ENCODE data around the gene LENG1. TPM values are rescaled to one million over a fixed set of nuclear protein-coding genes. Genes with fewer than 3 reads are reported as not detected.

The LENG1 gene
- total and polyA plus RNA-seq, 9 of the 15 experiments (the other 6 are each of a cell fraction or from before 2014, with no cell fraction given) = 0.30 to 10.5 (median 4.7) TPM

DNA sequence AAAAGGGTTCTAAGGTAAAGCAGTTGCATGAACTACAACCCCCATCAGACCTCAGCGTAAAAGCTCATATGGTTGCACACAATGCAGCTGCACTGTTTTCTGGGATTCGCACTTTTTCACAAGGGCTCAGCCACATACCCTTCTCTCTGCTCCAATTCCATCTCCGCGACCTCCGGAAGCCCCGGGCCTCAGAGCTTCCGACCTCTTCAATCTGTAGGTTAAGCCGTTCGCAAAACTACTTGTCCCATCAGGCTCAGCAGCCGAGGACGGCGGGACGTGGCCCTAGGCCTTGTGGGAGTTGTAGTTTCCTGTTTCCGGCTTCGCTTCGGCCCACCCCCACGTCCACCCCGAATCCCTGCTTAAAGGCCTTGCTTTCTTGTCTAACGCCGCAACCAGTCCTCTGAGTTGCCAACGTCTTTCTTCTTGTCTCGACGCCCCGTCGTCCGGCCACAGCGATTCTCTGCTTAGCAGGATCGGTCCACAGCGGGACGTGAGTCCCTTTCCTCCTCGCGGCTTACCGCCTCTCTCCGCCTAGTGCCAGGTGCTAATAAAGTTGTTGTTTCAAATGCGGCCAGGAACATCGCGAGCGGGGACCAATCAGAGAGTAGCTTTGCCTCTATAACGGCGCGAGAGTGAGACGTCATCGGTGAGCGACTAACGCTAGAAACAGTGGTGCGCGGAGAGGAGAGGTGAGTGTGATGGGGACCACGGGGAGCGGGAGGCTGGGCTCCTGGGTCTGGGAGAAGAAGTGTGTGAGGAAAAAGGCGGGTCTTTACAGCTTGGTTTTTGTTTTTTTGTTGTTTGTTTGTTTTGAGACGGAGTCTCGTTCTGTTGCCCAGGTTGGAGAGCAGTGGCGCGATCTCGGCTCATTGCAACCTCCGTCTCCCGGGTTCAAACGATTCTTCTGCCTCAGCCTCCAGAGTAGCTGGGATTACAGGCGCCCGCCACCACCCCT lies 44.1 kb downstream of the LENG1 start, which contains the start of the genes PRPF31 and TFPT (continued):
- TF ChIP-seq, protein P1, sequence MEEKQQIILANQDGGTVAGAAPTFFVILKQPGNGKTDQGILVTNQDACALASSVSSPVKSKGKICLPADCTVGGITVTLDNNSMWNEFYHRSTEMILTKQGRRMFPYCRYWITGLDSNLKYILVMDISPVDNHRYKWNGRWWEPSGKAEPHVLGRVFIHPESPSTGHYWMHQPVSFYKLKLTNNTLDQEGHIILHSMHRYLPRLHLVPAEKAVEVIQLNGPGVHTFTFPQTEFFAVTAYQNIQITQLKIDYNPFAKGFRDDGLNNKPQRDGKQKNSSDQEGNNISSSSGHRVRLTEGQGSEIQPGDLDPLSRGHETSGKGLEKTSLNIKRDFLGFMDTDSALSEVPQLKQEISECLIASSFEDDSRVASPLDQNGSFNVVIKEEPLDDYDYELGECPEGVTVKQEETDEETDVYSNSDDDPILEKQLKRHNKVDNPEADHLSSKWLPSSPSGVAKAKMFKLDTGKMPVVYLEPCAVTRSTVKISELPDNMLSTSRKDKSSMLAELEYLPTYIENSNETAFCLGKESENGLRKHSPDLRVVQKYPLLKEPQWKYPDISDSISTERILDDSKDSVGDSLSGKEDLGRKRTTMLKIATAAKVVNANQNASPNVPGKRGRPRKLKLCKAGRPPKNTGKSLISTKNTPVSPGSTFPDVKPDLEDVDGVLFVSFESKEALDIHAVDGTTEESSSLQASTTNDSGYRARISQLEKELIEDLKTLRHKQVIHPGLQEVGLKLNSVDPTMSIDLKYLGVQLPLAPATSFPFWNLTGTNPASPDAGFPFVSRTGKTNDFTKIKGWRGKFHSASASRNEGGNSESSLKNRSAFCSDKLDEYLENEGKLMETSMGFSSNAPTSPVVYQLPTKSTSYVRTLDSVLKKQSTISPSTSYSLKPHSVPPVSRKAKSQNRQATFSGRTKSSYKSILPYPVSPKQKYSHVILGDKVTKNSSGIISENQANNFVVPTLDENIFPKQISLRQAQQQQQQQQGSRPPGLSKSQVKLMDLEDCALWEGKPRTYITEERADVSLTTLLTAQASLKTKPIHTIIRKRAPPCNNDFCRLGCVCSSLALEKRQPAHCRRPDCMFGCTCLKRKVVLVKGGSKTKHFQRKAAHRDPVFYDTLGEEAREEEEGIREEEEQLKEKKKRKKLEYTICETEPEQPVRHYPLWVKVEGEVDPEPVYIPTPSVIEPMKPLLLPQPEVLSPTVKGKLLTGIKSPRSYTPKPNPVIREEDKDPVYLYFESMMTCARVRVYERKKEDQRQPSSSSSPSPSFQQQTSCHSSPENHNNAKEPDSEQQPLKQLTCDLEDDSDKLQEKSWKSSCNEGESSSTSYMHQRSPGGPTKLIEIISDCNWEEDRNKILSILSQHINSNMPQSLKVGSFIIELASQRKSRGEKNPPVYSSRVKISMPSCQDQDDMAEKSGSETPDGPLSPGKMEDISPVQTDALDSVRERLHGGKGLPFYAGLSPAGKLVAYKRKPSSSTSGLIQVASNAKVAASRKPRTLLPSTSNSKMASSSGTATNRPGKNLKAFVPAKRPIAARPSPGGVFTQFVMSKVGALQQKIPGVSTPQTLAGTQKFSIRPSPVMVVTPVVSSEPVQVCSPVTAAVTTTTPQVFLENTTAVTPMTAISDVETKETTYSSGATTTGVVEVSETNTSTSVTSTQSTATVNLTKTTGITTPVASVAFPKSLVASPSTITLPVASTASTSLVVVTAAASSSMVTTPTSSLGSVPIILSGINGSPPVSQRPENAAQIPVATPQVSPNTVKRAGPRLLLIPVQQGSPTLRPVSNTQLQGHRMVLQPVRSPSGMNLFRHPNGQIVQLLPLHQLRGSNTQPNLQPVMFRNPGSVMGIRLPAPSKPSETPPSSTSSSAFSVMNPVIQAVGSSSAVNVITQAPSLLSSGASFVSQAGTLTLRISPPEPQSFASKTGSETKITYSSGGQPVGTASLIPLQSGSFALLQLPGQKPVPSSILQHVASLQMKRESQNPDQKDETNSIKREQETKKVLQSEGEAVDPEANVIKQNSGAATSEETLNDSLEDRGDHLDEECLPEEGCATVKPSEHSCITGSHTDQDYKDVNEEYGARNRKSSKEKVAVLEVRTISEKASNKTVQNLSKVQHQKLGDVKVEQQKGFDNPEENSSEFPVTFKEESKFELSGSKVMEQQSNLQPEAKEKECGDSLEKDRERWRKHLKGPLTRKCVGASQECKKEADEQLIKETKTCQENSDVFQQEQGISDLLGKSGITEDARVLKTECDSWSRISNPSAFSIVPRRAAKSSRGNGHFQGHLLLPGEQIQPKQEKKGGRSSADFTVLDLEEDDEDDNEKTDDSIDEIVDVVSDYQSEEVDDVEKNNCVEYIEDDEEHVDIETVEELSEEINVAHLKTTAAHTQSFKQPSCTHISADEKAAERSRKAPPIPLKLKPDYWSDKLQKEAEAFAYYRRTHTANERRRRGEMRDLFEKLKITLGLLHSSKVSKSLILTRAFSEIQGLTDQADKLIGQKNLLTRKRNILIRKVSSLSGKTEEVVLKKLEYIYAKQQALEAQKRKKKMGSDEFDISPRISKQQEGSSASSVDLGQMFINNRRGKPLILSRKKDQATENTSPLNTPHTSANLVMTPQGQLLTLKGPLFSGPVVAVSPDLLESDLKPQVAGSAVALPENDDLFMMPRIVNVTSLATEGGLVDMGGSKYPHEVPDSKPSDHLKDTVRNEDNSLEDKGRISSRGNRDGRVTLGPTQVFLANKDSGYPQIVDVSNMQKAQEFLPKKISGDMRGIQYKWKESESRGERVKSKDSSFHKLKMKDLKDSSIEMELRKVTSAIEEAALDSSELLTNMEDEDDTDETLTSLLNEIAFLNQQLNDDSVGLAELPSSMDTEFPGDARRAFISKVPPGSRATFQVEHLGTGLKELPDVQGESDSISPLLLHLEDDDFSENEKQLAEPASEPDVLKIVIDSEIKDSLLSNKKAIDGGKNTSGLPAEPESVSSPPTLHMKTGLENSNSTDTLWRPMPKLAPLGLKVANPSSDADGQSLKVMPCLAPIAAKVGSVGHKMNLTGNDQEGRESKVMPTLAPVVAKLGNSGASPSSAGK (IDR thresholded peaks at IDR 0.05) = no peak; the same call in 1 of the 2 replicates
- TF ChIP-seq RHOXF2B (CRISPR knock-in tag; conservative IDR thresholded peaks at IDR 0.05) (no peak), PHB2 (IDR thresholded peaks at IDR 0.05; ENCODE audit: low read depth) (peak; percentile 37; the same call in 1 of the 2 replicates), ZFPM2 (CRISPR knock-in tag; IDR thresholded peaks at IDR 0.05) (no peak), MCM3 (IDR thresholded peaks at IDR 0.05) (no peak), MAX (CRISPR knock-in tag; IDR thresholded peaks at IDR 0.05) (peak; percentile 82), MTA3 (IDR thresholded peaks at IDR 0.05; ENCODE audit: borderline replicate concordance) (peak; percentile 93; the same call in 1 of the 2 replicates), ARID3B (CRISPR knock-in tag; IDR thresholded peaks at IDR 0.05; ENCODE audit: borderline replicate concordance) (no peak), ZNF347 (CRISPR knock-in tag; IDR thresholded peaks at IDR 0.05; ENCODE audit: low read depth) (no peak), MBD2 (IDR thresholded peaks at IDR 0.05; ENCODE audit: borderline replicate concordance, low read depth) (peak; percentile 96)

All from K562 (cell line).